Measurements from ENCODE around the gene GPC1.
"Not testable (repeated sequence)": the region's sequence is repeated elsewhere in the genome, so short reads cannot be mapped to it uniquely, and the experiment has no call there.

The GPC1 gene

GRCh38 chr2:240477916-240478315, 42.5 kb downstream of the GPC1 start:
- no peak overlapping the region for H2AFZ ChIP-seq (ENCODE audit: low read depth, low read length)
- no peaks in the 10 kb centered on the region for H3K4me1 ChIP-seq (ENCODE audit: insufficient read depth, low read length)
- no peaks in the 10 kb centered on the region for H3K27me3 ChIP-seq (ENCODE audit: insufficient read depth, low read length)
- no peaks in the 10 kb centered on the region for H3K36me3 ChIP-seq (ENCODE audit: insufficient read depth, low read length)
- H3K4me3 ChIP-seq (ENCODE audit: low read length), result no peak overlapping the region
- peaks cover 2% of the 10 kb centered on the region for H3K9me3 ChIP-seq (ENCODE audit: low read length)

GRCh38 chr2:240478346-240479110, 43.1 kb downstream of the GPC1 start:
- Histone ChIP-seq H3K9me3 (ENCODE audit: low read length) (peaks cover 2% of the 10 kb centered on the region), H3K27me3 (ENCODE audit: insufficient read depth, low read length) (no peaks in the 10 kb centered on the region), H3K36me3 (ENCODE audit: insufficient read depth, low read length) (no peaks in the 10 kb centered on the region), H3K4me3 (ENCODE audit: low read length) (no peak overlapping the region), H3K4me1 (ENCODE audit: insufficient read depth, low read length) (no peaks in the 10 kb centered on the region), H2AFZ (ENCODE audit: low read depth, low read length) (no peak overlapping the region)

GRCh38 chr2:240479111-240479501, 43.6 kb downstream of the GPC1 start:
- no peak overlapping the region for H2AFZ ChIP-seq (ENCODE audit: low read depth, low read length)
- H3K36me3 ChIP-seq (ENCODE audit: insufficient read depth, low read length), result no peaks in the 10 kb centered on the region
- H3K27me3 ChIP-seq (ENCODE audit: insufficient read depth, low read length), result no peaks in the 10 kb centered on the region
- H3K4me1 ChIP-seq (ENCODE audit: insufficient read depth, low read length), result no peaks in the 10 kb centered on the region
- no peak overlapping the region for H3K4me3 ChIP-seq (ENCODE audit: low read length)
- peaks cover 2% of the 10 kb centered on the region for H3K9me3 ChIP-seq (ENCODE audit: low read length)

GRCh38 chr2:240480834-240481623, 45.6 kb downstream of the GPC1 start:
- Histone ChIP-seq H3K36me3 (ENCODE audit: insufficient read depth, low read length) (no peaks in the 10 kb centered on the region), H2AFZ (ENCODE audit: low read depth, low read length) (no peak overlapping the region), H3K4me3 (ENCODE audit: low read length) (no peak overlapping the region), H3K4me1 (ENCODE audit: insufficient read depth, low read length) (no peaks in the 10 kb centered on the region), H3K9me3 (ENCODE audit: low read length) (peaks cover 2% of the 10 kb centered on the region), H3K27me3 (ENCODE audit: insufficient read depth, low read length) (no peaks in the 10 kb centered on the region)

- H3K4me3 ChIP-seq (ENCODE audit: low read length), result no peak overlapping the region
- no peak overlapping the region for H2AFZ ChIP-seq (ENCODE audit: low read depth, low read length)
- H3K36me3 ChIP-seq (ENCODE audit: insufficient read depth, low read length), result no peaks in the 10 kb centered on the region
- H3K9me3 ChIP-seq (ENCODE audit: low read length), result no peaks in the 10 kb centered on the region
- no peaks in the 10 kb centered on the region for H3K4me1 ChIP-seq (ENCODE audit: insufficient read depth, low read length)
- H3K27me3 ChIP-seq (ENCODE audit: insufficient read depth, low read length), result no peaks in the 10 kb centered on the region
Measured at GRCh38 chr2:240481720-240482119, 46.3 kb downstream of the GPC1 start.

- no peak overlapping the region for H3K4me3 ChIP-seq (ENCODE audit: low read length)
- no peaks in the 10 kb centered on the region for H3K9me3 ChIP-seq (ENCODE audit: low read length)
- no peaks in the 10 kb centered on the region for H3K4me1 ChIP-seq (ENCODE audit: insufficient read depth, low read length)
- no peaks in the 10 kb centered on the region for H3K27me3 ChIP-seq (ENCODE audit: insufficient read depth, low read length)
- no peaks in the 10 kb centered on the region for H3K36me3 ChIP-seq (ENCODE audit: insufficient read depth, low read length)
- H2AFZ ChIP-seq (ENCODE audit: low read depth, low read length), result no peak overlapping the region
Measured at GRCh38 chr2:240482141-240482540, 46.7 kb downstream of the GPC1 start.

- Histone ChIP-seq H2AFZ (ENCODE audit: low read depth, low read length) (no peak overlapping the region), H3K4me3 (ENCODE audit: low read length) (no peak overlapping the region), H3K27me3 (ENCODE audit: insufficient read depth, low read length) (no peaks in the 10 kb centered on the region), H3K36me3 (ENCODE audit: insufficient read depth, low read length) (no peaks in the 10 kb centered on the region), H3K9me3 (ENCODE audit: low read length) (peaks cover 12% of the 10 kb centered on the region), H3K4me1 (ENCODE audit: insufficient read depth, low read length) (no peaks in the 10 kb centered on the region)
Measured at GRCh38 chr2:240491483-240491882, 56.0 kb downstream of the GPC1 start.

- Histone ChIP-seq H3K36me3 (ENCODE audit: insufficient read depth, low read length) (peaks cover 5% of the 10 kb centered on the region), H3K9me3 (ENCODE audit: low read length) (peaks cover 12% of the 10 kb centered on the region), H3K4me1 (ENCODE audit: insufficient read depth, low read length) (no peaks in the 10 kb centered on the region), H3K4me3 (ENCODE audit: low read length) (no peak overlapping the region), H2AFZ (ENCODE audit: low read depth, low read length) (no peak overlapping the region), H3K27me3 (ENCODE audit: insufficient read depth, low read length) (no peaks in the 10 kb centered on the region)
Measured at GRCh38 chr2:240494194-240494793, 58.8 kb downstream of the GPC1 start.

GRCh38 chr2:240494942-240495341, 59.5 kb downstream of the GPC1 start:
- H3K4me1 ChIP-seq (ENCODE audit: insufficient read depth, low read length); H3K27me3 ChIP-seq (ENCODE audit: insufficient read depth, low read length); H3K36me3 ChIP-seq (ENCODE audit: insufficient read depth, low read length); H2AFZ ChIP-seq (ENCODE audit: low read depth, low read length); H3K4me3 ChIP-seq (ENCODE audit: low read length): not testable (repeated sequence)
- peaks cover 12% of the 10 kb centered on the region for H3K9me3 ChIP-seq (ENCODE audit: low read length)

GRCh38 chr2:240497082-240497481, 61.6 kb downstream of the GPC1 start:
- not testable (repeated sequence) for H3K4me3 ChIP-seq (ENCODE audit: low read length); H2AFZ ChIP-seq (ENCODE audit: low read depth, low read length); H3K27me3 ChIP-seq (ENCODE audit: insufficient read depth, low read length); H3K36me3 ChIP-seq (ENCODE audit: insufficient read depth, low read length); H3K4me1 ChIP-seq (ENCODE audit: insufficient read depth, low read length); H3K9me3 ChIP-seq (ENCODE audit: low read length)

- Histone ChIP-seq H3K9me3 (ENCODE audit: low read length) (peaks cover 8% of the 10 kb centered on the region), H2AFZ (ENCODE audit: low read depth, low read length) (no peak overlapping the region), H3K4me1 (ENCODE audit: insufficient read depth, low read length) (no peaks in the 10 kb centered on the region), H3K4me3 (ENCODE audit: low read length) (no peak overlapping the region), H3K27me3 (ENCODE audit: insufficient read depth, low read length) (no peaks in the 10 kb centered on the region), H3K36me3 (ENCODE audit: insufficient read depth, low read length) (peaks cover 5% of the 10 kb centered on the region)
Measured at GRCh38 chr2:240498171-240498957, 62.9 kb downstream of the GPC1 start.

- Histone ChIP-seq H3K27me3 (ENCODE audit: insufficient read depth, low read length) (no peaks in the 10 kb centered on the region), H3K9me3 (ENCODE audit: low read length) (peaks cover 5% of the 10 kb centered on the region), H2AFZ (ENCODE audit: low read depth, low read length) (no peak overlapping the region), H3K36me3 (ENCODE audit: insufficient read depth, low read length) (peaks cover 5% of the 10 kb centered on the region), H3K4me3 (ENCODE audit: low read length) (no peak overlapping the region), H3K4me1 (ENCODE audit: insufficient read depth, low read length) (no peaks in the 10 kb centered on the region)
Measured at GRCh38 chr2:240498958-240499260, 63.4 kb downstream of the GPC1 start.

Data from neuron (in vitro differentiated cells).